ENCODE data around the gene STUM.
"Not testable (repeated sequence)": the region's sequence is repeated elsewhere in the genome, so short reads cannot be mapped to it uniquely, and the experiment has no call there.

The STUM gene, protein sequence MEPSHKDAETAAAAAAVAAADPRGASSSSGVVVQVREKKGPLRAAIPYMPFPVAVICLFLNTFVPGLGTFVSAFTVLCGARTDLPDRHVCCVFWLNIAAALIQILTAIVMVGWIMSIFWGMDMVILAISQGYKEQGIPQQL

DNA sequence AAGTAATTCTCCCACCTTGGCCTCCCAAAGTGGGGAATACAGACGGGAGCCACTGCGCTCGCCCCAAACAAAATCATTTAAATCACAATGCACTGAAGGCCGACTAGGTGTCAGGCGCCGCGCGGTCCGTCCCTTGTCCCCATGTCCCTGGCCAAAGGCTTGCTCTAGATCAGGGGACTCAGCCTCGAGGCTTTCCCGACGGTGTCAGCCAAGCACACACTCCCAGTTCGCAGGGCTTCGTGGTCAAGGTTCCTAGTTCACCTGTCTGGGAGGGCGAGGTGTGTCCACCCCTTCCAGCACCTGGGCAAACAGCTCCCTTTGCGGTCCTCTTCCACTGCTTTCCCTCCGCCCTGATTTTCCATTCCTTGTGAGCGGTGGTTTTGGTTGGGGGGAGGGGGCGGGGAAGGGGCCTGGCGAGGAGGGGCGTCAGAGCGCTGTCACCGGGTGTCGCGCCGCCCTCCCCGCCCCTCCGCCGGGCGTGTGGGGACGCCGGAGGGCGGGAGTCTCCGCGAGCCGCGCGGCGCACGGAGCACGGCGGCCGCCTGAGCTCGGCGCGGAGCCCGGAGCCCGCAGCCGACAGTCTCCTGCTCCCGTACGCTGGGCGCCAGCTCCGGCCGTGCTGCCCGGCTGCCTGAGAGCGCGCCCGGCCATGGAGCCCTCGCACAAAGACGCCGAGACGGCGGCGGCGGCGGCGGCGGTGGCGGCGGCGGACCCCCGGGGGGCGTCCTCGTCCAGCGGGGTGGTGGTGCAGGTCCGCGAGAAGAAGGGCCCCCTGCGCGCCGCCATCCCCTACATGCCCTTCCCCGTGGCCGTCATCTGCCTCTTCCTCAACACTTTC, at the start of gene STUM:
STUM (plus strand) TSS at position 509 of the 838 bp plus-strand sequence; CDS start at position 650, 141 bp downstream.
- peak in 1 of 2 experiments; percentile 4 for DNase-seq (ENCODE audit: low read depth in 2 of 2)

DNA sequence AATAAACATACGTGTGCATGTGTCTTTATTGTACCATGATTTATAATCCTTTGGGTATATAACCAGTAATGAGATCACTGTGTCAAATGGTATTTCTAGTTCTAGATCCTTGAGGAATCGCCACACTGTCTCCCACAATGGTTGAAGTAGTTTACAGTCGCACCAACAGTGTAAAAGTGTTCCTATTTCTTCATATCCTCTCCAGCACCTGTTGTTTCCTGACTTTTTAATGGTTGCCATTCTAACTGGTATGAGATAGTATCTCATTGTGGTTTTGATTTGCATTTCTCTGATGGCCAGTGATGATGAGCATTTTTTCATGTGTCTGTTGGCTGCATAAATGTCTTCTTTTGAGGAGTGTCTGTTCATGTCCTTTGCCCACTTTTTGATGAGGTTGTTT, 48.9 kb upstream of the STUM start:
- not testable (repeated sequence) for DNase-seq (ENCODE audit: low read depth in 2 of 2)

DNA sequence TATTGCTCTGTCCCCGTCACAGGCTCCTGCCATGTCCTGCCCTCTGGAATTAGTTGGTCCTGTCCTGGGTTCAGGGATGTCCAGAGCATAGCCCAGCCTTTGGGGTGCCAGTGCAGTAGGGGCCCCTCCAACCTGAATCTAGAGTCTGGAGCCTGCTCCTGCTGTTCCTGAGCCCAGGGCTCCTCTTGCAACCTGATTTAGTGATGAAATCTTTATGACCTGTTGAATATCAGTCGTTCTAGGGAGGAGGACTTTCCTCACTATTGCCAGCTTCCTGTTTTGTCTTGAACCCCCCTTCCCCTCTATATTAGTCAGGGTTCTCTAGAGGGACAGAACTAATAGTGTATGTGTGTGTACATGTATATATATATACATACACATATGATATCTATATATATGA, 42.5 kb upstream of the STUM start:
- no peak for DNase-seq (ENCODE audit: low read depth in 2 of 2)

DNA sequence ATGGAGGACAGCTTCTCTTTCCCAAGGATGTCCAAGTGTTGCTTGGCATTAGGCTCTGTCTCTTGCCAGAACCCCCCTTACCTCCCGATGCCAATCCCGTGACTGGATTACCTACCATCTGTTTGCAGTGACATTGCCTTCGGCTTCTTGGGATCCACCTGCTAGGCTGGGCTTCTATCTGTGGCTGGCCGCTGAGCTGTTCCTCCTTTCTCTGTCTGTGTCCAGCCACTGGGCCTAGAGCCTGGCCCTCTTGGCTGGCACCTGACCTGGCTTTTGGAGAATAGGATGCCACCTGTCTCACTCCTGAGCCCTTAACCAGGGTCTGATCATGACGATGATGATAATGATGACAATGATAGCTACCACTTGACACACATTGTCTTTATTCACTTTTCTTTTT, 41.6 kb upstream of the STUM start:
- no peak for DNase-seq (ENCODE audit: low read depth in 2 of 2)

DNA sequence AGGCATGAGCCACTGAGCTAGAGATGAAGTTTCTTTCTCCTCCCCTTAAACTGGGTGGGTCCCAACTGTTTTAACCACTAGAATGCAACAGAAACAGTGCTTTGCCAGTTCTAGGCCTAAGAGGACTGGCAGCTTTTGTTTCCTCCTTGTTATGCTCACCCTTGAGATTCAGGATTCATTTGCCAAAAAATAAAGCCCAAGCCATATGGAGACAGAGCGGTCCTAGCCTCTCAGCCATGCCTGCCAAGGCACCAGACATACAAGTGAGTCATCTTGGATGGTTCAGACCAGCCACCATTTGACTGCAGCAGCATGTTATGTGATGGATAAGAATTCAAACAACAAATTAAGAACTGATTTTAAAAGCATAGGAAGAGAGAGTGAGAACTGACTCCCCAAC, 38.1 kb upstream of the STUM start:
- no peak for DNase-seq (ENCODE audit: low read depth in 2 of 2)

DNA sequence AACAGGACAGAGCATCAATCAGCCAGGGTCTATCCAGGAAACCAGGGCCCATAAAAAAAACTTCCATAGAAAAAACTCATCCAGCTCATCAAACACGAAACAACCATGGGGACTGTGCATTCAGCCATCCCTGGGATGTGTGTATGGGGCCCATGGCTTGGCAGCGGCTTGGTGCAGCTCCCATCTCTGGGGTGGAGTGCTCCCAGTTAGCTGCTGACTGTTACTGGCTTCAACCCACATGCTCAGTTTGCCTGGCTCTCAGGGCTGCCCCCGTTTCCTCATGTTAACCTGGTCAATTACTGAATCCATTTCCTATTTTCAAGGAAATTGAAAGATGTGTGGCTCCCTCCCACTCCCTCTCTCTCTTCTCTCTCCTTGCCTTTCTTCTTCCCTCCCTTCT, 37.3 kb upstream of the STUM start:
- no peak for DNase-seq (ENCODE audit: low read depth in 2 of 2)

DNA sequence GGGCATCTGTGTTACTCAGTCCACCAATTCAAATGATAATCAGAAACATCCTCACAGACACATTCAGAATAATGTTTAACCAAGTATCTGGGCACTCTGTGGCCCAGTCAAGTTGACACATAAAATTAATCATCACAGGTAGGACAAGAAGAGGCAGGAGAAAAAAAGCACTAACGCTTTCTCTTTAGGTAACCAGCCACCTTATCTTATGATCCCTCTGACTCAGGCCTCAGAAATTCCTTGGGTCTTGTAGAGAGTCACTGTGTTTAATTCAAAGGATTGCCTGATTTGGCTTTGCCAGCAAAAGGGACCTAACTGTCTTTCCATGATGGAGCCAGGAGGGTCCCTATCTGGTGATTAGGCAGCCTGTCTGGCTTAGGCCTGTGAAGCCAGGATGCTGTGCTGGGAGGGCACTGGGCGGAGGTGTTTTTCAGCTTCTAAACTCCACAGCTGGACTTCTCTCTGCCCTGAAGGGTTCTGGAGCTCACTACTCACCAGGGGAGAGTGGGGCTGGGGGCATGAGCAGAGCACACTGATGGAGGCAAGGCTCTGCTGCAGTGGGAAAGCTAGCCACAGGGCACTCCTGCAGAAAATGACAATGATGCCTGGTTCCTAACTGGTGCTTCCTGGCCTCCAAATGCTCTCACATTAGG, 36.4 kb upstream of the STUM start:
- no peak for DNase-seq (ENCODE audit: low read depth in 2 of 2)

DNA sequence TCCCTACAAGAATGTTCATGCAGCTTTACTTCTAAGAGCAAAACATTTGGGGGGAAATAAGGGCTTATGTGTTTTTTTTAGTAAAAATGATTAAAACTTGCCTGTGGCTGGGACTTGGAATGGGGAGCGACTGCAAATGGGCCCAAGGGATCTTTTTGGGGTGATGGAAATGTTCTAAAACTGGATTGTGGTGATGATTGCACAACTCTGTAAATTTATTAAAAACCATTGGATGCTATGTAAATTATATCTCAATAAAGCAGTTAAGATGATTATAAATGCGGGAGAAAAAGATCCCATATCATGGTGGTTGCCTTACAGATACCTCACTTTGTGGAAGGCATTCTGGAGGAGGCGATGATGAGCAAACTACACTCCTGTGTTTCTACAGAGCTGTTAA, 30.2 kb upstream of the STUM start:
- no peak for DNase-seq (ENCODE audit: low read depth in 2 of 2)

DNA sequence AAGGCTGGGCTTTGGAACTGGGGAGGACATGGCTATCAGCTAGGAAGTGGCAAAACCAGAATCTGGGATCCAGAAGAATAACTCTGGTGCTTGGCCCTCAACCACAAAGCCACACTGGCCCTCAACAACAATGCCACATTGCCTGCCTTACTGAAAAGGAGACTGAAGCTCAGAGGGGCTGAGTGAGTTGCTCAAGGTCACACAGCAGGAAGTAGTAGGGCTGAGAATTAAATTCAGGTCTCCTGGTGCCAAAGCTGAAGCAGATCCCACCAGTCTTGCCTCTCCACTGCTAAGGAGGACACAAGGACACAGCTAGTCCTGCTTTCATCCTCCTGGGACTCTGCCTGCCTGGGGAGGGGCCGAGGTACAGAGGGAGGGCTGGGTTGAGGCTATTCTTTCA, 29.4 kb upstream of the STUM start:
- DNase-seq (ENCODE audit: low read depth in 2 of 2) = no peak

DNA sequence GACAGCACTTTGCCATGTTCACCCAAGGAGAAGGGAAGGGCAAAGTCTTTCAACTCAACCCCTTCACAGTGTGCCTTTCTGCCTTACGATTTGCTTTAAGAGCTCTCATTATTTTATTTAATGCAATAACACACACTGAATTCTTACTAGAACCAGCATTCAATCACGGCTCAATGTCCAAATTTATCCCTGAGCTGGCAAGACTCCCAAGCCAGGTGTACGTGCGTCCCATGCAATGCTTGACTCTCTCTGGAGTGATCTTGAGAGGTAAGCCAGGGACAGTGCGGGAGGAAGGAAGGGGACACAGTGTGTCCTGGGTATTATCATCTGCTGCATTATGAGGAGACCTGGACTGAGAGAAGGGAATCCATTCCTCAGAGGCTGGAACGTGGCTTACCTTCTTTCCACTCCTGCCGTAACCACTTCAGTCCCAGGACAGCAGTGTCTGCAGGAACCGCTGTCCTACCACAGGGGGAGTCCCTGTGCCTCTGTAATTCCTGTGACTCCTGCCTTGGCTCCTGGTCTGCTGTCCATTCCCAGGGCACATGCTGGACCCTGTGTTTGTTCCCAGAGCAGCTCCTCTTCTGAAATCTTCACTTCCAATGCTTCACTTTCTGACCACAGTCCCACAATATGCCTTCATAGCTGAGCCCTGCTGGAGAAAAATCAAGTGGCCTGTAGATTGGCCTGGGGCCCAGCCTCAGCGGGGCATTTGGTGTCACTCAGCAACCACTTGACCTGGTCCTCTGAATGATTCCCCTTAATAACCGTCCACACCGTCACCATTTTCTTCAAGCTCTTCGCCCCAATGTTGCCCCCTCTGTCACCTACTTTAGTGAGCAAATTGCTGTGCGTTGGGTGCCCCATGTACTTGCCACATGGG, 28.6 kb upstream of the STUM start:
- DNase-seq (ENCODE audit: low read depth in 2 of 2) = no peak

DNA sequence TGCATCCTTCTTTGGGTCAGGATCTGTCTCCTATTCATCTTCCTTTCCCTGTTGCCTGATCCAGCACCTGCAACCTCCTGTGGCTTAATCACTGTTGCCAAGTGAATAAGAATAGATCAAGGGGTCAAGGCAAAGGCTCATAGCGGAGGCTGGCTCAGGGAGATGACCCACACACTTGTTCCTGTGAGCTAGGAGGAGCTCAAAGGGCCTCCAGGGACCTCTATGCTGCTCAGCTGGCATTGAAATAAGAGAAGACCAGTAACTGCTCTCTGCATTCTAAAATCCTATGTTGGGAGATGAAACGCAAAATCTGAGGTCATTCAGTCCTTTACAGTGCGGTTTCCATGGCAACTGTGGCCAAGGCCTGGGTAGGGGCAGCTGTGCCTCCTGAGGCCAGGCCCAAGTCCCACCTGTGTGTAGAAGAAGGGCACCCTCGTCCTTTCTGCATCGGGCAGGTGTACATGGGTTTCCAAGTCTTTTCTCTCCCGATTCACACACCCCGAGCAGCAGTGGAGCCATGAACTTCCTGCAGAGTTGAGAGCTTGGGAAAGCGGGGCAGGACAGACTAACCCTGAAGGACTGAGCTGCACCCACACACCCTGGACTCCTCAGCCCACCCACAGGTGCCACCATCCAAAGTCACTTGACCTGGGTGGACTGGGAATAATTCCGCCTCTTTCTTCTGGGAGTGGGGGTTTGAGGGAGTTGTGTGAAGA, 27.8 kb upstream of the STUM start:
- DNase-seq (ENCODE audit: low read depth in 2 of 2) = no peak

DNA sequence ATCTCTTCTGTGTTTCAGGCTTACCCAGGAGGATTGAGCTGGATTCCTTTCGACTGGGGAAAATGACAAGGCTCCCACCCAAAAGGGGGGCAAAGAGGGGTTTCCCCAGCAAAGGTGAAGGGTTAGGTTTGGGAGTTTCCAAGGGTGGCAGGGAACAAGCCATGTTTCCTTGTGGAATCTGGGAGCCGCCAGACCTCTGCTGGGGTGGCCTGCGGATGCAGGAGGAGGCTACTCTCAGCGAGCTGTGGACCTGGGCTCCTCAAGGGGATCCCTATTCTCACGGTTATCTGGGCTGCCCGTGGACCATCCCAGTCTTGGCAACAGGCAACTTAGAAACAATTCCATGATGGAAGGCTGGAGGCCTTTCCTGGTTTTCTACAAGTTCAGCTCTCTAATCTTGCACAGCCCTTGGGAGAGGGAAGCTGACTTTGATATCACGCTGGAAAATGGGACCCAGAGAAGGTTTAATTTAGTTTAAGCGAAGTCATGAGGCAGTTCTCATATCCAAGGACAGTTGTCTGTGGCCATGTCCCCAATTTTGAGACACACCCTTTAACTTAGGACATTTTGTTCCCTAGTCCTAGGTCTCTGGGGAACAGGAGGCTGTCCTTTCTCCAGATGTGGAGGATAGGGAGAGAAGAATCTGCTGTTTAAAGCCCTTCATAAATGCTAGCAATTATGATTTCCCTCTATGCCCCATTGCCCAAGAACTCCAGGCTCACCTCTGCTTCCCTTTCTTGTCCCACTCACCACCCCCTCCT, 24.7 kb upstream of the STUM start:
- DNase-seq (ENCODE audit: low read depth in 2 of 2) = no peak

DNA sequence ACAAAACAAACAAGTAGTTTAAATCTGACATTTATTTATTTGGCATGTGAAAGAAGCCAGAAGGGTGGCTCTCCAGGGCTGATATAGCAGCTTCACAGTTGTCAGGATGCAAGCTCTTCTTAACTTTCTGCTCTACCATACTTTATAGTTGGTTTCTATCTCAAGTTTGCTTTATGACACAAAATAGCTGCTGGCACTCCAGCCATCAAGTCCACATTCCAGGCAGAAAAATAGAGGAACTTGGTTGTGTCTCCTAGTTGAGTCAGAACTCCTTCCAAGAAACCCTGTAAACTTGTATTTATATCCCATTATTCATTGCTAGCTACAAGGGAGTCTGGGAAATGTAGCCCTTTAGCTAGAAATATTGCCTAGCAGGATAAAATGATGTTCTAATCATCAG, 24.0 kb upstream of the STUM start:
- no peak for DNase-seq (ENCODE audit: low read depth in 2 of 2)

DNA sequence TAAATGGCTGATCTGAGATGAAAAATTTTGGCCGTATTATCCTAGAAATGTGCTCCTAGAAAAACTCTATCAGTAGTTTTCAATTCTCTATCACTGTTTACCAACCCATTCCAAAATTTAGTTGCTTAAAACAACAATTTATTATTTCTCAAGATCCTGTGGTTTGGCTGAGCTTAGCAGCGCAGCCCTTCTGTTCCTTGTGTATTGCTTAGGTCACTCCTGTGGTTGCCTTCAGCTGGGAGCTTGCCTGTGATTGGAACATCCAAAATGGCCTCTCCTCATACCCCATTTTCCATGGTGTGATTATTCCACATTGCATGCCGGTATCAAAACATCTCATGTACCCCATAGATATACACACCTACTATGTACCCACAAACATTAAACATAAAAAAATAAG, 22.8 kb upstream of the STUM start:
- no peak for DNase-seq (ENCODE audit: low read depth in 2 of 2)

DNA sequence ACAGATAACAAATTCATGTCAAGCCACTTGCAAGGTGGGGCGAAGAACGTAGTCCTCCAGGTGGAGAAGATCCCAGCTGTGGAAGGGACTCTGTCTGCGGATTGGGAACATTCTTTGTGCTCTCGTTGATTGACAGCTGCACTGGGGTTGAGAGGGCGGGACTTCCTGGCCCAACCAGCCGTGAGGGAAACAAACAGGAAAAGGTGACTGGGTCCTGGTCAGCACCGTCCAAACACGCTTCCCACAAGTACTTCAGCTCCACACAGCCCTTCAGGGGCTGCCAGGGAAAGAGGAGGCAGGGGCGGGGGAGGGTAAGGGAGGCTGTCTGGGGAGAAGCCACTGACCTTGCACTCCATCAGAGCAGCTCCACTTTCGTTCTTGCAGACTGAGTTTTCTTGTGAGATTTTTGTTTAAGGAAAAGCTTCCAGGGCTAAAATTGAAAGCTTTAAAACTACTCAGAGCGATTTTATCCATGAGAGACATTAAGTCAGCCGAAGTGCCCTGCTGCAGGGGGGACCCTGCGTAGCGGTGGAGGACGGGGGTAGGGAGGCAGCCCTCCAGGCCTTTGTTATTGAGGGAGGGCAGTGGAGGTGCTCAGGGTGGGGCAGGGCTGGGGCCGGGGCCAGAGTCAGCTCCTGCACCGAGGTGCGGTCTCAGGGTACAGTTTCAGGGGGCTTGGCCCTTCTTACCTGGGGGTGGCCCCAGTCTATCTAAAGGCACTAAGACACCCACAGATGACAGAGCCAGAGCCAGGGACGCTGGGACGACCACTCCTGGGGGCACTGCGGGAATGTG, 21.6 kb upstream of the STUM start:
- DNase-seq (ENCODE audit: low read depth in 2 of 2) = no peak

DNA sequence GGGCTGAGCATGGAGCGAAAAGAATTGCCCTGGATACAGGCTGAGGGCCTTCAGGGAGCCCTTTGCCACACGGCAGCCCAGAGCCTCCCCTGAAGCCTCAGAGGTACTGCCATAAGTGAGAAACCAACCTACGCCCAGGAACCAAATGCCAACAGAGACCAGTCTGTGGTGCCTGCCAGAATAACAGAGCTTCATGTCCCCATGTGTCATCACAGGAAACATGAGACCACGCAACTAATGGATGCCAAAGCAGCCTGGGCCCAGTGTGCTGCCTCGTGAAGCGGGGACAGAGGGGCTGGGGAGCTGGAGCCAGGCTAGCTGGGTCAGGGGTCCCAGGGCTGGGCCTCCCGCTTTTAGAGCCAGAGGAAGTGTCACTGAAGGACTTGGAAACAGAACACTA, 18.7 kb upstream of the STUM start:
- no peak for DNase-seq (ENCODE audit: low read depth in 2 of 2)

DNA sequence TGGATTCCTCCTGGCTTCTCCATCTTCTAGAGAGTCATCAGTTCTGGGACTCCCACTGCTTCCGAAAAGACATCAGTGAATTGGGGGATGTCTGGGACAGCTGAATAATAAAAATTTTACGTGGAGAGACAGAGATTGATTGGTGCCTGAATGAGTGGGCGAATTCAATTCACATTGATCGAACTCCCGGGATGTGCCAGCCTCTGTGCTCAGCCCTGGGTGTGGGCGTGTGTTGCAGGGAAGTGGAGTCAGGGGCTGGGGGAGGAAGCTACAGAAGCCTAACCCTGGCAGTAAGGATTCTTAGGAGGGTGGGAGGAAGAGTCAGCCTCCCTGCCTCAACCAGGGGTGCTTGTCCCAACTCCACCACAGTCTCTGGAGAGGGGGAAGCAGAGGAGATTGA, 18.0 kb upstream of the STUM start:
- DNase-seq (ENCODE audit: low read depth in 2 of 2) = no peak

DNA sequence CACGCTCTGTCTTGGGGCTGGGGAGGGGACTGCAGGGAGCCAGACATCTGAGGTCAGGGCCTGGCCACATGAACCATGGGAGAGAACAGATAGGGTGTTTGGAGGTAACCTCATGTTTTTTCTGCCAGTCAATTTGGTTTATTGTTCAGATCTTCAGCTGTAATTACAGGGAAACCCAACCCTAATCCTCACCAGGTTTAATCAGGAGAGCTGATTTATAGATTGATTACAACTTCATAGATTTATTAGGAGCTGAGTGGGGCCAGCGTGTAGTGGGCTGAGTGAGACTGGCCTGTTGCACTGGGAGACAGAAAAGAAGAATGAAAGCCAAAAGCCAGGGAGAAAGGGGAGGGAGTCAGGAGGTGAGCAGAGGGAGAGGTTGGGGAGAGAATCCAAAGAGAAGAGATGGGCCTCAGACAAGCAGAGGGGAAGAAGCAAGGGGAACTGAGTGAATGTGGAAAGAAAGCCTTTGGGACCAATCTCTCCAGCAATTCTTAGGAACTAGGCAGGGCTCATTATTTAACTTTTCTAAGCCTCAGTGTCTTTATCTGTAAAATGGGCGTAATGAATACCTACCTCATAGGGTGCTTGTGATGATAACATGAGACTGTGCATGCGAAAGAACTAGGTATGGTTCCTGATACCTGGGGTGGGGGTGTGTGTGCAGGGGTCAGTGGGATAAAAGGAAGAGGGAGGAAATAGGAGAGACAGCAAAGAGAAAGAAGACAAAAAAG, 17.0 kb upstream of the STUM start:
- no peak for DNase-seq (ENCODE audit: low read depth in 2 of 2)

DNA sequence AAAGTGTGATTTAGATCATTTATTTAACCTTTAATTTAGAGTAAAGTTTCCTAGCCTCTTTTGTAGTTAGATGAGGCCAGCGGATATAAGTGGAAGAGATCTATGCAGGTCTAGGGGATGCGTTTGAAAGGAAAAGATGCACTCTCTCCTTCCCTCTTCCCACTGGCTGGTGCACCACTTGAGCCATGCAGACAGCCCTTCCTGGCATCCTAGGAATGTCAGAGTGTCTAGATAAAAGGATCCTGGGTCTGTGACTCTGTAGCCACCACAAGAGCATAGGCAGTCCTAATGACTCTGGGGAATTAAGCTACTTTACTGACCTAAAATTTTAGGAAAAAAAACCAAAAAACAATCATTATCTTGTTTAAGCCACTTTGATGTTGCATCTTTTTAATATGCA, 16.0 kb upstream of the STUM start:
- no peak for DNase-seq (ENCODE audit: low read depth in 2 of 2)
